NT2/D1 (cell line): ENCODE data around the gene HERPUD2.
"Not testable (repeated sequence)": the region's sequence is repeated elsewhere in the genome, so short reads cannot be mapped to it uniquely, and the experiment has no call there.

Experiments used
- DNase-seq: peaks from one replicate; pipeline ENCODE4 v3.0.0-alpha.2; 2011; ENCODE audit warnings: low read depth, low spot score
- H3K27me3 ChIP-seq: 2 replicates; pipeline ENCODE4 v1.6.0; 2011; ENCODE audit warnings: mild to moderate bottlenecking; ENCODE audit not compliant: insufficient read length, insufficient read depth
- H3K36me3 ChIP-seq: 2 replicates; pipeline ENCODE4 v1.6.1; 2011; ENCODE audit warnings: mild to moderate bottlenecking, low read length, mixed read lengths; ENCODE audit not compliant: insufficient read depth, insufficient read length
- H3K4me1 ChIP-seq: 2 replicates; pipeline ENCODE4 v1.5.1; 2011; ENCODE audit not compliant: insufficient read depth, insufficient read length
- H3K4me3 ChIP-seq: 2 replicates; pipeline ENCODE4 v1.5.1; 2011; ENCODE audit warnings: low read depth; ENCODE audit not compliant: insufficient read length
- H3K9ac ChIP-seq: 2 replicates; pipeline ENCODE4 v1.6.0; 2011; ENCODE audit warnings: low read depth; ENCODE audit not compliant: insufficient read length
- H3K9me3 ChIP-seq: 2 replicates; pipeline ENCODE4 v1.5.1; 2011; ENCODE audit warnings: mild to moderate bottlenecking, low read length; ENCODE audit not compliant: insufficient read depth
- SUZ12 ChIP-seq: IDR thresholded peaks from 2 replicates; pipeline ENCODE4 v1.6.1; 2011; ENCODE audit not compliant: insufficient read length, insufficient read depth; ENCODE audit errors: extremely low read depth
- YY1 ChIP-seq: IDR thresholded peaks from 2 replicates; pipeline ENCODE4 v1.6.1; 2011; ENCODE audit not compliant: insufficient read length, insufficient read depth
- ZNF274 ChIP-seq: IDR thresholded peaks from 2 replicates; pipeline ENCODE4 v1.6.1; 2011; ENCODE audit warnings: mild to moderate bottlenecking, low read depth, low read length

HERPUD2 gene

GRCh38 chr7:35691827-35692307 lies 3.1 kb downstream of the HERPUD2 start:
- TF ChIP-seq YY1 (no peak), ZNF274 (no peak), SUZ12 (no peak)
- Histone ChIP-seq H3K4me1 (no peaks in the 10 kb centered on the region), H3K36me3 (no peaks in the 10 kb centered on the region), H3K4me3 (no peak overlapping the region), H3K9me3 (peaks cover 11% of the 10 kb centered on the region; the same call in 1 of the 2 replicates), H3K27me3 (no peaks in the 10 kb centered on the region), H3K9ac (no peak overlapping the region)
- no peak for DNase-seq

DNA sequence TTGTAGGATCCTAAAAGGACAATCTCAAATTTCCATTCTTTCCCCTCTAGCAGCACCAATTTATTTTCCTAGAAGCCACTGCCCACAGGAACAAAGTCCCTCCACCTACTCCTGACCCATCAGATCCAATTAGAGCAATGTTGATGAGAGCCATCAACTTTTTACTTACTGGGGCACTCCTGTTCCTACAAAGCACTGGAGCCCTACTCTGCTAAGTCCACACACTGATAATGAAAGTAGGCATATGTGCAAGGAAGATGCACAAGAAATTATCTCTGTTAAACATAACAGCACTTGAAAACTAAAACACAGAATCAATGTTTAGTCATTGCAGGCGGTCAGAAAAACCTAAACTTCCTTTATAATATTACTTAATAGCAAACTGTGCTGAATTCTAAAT lies 3.6 kb downstream of the HERPUD2 start:
- Histone ChIP-seq H3K9me3 (peaks cover 6% of the 10 kb centered on the region; the same call in 1 of the 2 replicates), H3K27me3 (no peaks in the 10 kb centered on the region), H3K4me1 (no peaks in the 10 kb centered on the region), H3K9ac (no peak overlapping the region), H3K36me3 (no peaks in the 10 kb centered on the region), H3K4me3 (no peak overlapping the region)
- DNase-seq: no peak
- no peak for TF ChIP-seq ZNF274
- TF ChIP-seq YY1: no peak
- no peak for TF ChIP-seq SUZ12

DNA sequence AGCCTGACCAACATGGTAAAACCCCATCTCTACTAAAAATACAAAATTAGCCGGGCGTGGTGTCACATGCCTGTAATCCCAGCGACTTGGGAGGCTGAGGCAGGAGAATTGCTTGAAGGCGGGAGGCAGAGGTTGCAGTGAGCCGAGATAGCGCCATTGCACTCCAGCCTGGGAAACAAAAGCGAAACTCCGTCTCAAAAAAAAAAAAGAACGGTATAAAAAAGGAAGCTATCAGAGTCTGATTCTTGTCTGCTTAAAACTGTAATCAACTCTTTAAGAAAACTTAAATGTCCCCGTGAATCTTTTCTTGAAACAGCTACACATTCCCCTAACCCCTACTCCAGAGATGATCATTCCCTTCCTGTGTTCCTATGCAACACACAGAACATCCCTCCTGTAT lies 4.3 kb downstream of the HERPUD2 start:
- H3K4me3 ChIP-seq, DNase-seq, H3K27me3 ChIP-seq, H3K9ac ChIP-seq, H3K4me1 ChIP-seq, H3K9me3 ChIP-seq, H3K36me3 ChIP-seq: not testable (repeated sequence)

DNA sequence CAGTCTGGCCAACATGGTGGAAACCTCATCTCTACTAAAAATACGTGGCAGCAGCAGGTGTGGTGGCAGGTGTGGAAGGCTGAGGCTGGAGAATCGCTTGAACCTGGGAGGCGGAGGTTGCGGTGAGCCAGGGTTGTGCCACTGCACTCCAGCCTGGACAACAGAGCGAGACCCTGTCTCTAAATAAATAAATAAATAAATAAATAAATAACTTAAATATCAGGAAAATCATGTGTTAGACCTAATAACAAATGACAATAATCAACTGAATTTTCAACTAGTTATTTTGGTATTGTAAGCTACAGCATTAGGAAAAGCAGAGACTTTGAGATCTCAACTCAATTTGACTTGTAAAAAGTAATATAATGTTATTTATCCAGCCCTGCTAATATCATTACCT lies 9.2 kb downstream of the HERPUD2 start:
- no peaks in the 10 kb centered on the region for H3K9me3 ChIP-seq
- H3K9ac ChIP-seq: no peak overlapping the region
- TF ChIP-seq ZNF274 (no peak), YY1 (no peak), SUZ12 (no peak)
- H3K4me1 ChIP-seq: no peaks in the 10 kb centered on the region
- DNase-seq: no peak
- H3K4me3 ChIP-seq: no peak overlapping the region
- no peaks in the 10 kb centered on the region for H3K27me3 ChIP-seq
- H3K36me3 ChIP-seq: peaks cover 5% of the 10 kb centered on the region

- TF ChIP-seq ZNF274: no peak
- no peak for TF ChIP-seq YY1
- no peak for TF ChIP-seq SUZ12
- Histone ChIP-seq H3K4me3 (no peak overlapping the region), H3K36me3 (peaks cover 5% of the 10 kb centered on the region), H3K9me3 (no peaks in the 10 kb centered on the region), H3K9ac (no peak overlapping the region), H3K27me3 (no peaks in the 10 kb centered on the region), H3K4me1 (no peaks in the 10 kb centered on the region)
- DNase-seq: no peak
Measured at GRCh38 chr7:35681231-35682029, 13.5 kb downstream of the HERPUD2 start.

GRCh38 chr7:35680403-35681013 lies 14.4 kb downstream of the HERPUD2 start:
- Histone ChIP-seq H3K4me3 (no peak overlapping the region), H3K9ac (no peak overlapping the region), H3K36me3 (peaks cover 5% of the 10 kb centered on the region), H3K9me3 (no peaks in the 10 kb centered on the region), H3K27me3 (no peaks in the 10 kb centered on the region), H3K4me1 (no peaks in the 10 kb centered on the region)
- no peak for DNase-seq
- TF ChIP-seq SUZ12 (no peak), ZNF274 (no peak), YY1 (no peak)

GRCh38 chr7:35677582-35678356 lies 17.2 kb downstream of the HERPUD2 start:
- no peak for DNase-seq
- no peak for TF ChIP-seq ZNF274
- no peak for TF ChIP-seq SUZ12
- TF ChIP-seq YY1: no peak
- Histone ChIP-seq H3K9me3 (no peaks in the 10 kb centered on the region), H3K4me1 (no peaks in the 10 kb centered on the region), H3K27me3 (no peaks in the 10 kb centered on the region), H3K4me3 (no peak overlapping the region), H3K9ac (no peak overlapping the region), H3K36me3 (no peaks in the 10 kb centered on the region)
